H1 (cell line): Measurements from ENCODE around the gene ECI2. TPM values are rescaled to one million over a fixed set of nuclear protein-coding genes. Genes with fewer than 3 reads are reported as not detected.

Experiments used
- CBX5 ChIP-seq: fragments of 300-800, 300-1000 bp; sonication (generic); IDR thresholded peaks from 2 replicates; pipeline ENCODE4 v1.7.1; 2016; ENCODE audit warnings: antibody characterized with exemption, low read length, low read depth
- CBX8 ChIP-seq: fragments of 300-800, 300-1000 bp; sonication (generic); IDR thresholded peaks from 2 replicates; pipeline ENCODE4 v1.7.1; 2016; ENCODE audit warnings: low read depth, low read length, borderline replicate concordance
- CREB1 ChIP-seq: IDR thresholded peaks from 2 replicates; pipeline ENCODE4 v1.6.1; 2012; ENCODE audit warnings: inconsistent platforms
- NANOG ChIP-seq: IDR thresholded peaks from 2 replicates; pipeline ENCODE4 v1.6.1; 2011; ENCODE audit warnings: low read length, low read depth, mild to moderate bottlenecking, inconsistent platforms; ENCODE audit not compliant: insufficient read depth, poor library complexity, severe bottlenecking
- POU5F1 ChIP-seq: IDR thresholded peaks from 2 replicates; pipeline ENCODE4 v1.6.1; 2011; ENCODE audit warnings: low read depth, mild to moderate bottlenecking, low read length, moderate library complexity
- SIRT6 ChIP-seq: IDR thresholded peaks from one replicate; pipeline ENCODE4 v1.7.1; 2012; ENCODE audit warnings: low read length, inconsistent platforms
- TBP ChIP-seq: IDR thresholded peaks from 2 replicates; pipeline ENCODE4 v1.6.1; 2011; ENCODE audit warnings: low read depth, low read length, improper control_type of control experiment
- polyA plus RNA-seq, 7 experiments: library from polyadenylated mRNA; depleted of rRNA in 3 of 7; stranded (reverse) in 5 of 7; unstranded in 2 of 7; fragments of >200 nt in 5 of 7; fragments of 200-250 nt in 2 of 7; gene quantifications; 1 replicate in 5 of 7; 2 replicates in 1 of 7; 4 replicates in 1 of 7; pipeline versions ENCODE4 v1.2.1 to v1.2.3, GENCODE V29; 2011 to 2013; ENCODE audit warnings: missing spikeins in 2 of 7, mixed read lengths in 2 of 7
- total RNA-seq: library from RNA; stranded (reverse); fragmentation: NEBNext Ultra II Directional; extraction: Animal tissue kit (Norgen Biotek cat#: 25700); gene quantifications from 2 replicates; pipeline ENCODE4 v1.2.1, GENCODE V29; 2021
- TF ChIP-seq, protein P1 (sequence below): fragments of 300-600 bp; sonication (generic); IDR thresholded peaks from 2 replicates; pipeline ENCODE4 v1.7.1; 2012; ENCODE audit warnings: low read length, moderate library complexity, mild to moderate bottlenecking, inconsistent platforms; ENCODE audit not compliant: insufficient replicate concordance
- TF ChIP-seq, protein P2 (sequence below): IDR thresholded peaks from 2 replicates; pipeline ENCODE4 v1.6.1; 2012; ENCODE audit warnings: inconsistent platforms

ECI2 gene
- total and polyA plus RNA-seq, 2 of the 8 experiments (the other 6 are each of a cell fraction or from before 2014, with no cell fraction given): 40.4 to 70.8 TPM

DNA sequence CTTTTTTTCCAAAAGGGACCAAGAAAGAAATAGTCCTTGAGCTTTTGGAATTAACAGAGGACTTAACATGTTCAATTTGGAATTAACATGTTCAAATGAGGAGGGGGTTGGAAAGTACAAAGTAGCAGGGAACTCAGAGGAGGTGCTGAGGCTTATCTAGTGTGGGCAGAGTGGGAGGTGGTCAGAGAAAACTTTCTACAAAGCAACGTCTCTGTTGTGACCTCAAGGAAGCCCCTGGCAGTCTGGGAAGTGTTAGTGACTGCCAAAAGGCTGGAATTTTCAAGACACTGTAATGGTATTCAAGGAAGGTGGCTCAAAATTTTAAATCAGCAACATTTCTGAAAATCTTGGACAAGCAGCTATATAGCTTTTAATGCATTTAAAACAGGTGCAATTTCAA, 7.3 kb downstream of the ECI2 start (continued):
- TF ChIP-seq, protein P1, sequence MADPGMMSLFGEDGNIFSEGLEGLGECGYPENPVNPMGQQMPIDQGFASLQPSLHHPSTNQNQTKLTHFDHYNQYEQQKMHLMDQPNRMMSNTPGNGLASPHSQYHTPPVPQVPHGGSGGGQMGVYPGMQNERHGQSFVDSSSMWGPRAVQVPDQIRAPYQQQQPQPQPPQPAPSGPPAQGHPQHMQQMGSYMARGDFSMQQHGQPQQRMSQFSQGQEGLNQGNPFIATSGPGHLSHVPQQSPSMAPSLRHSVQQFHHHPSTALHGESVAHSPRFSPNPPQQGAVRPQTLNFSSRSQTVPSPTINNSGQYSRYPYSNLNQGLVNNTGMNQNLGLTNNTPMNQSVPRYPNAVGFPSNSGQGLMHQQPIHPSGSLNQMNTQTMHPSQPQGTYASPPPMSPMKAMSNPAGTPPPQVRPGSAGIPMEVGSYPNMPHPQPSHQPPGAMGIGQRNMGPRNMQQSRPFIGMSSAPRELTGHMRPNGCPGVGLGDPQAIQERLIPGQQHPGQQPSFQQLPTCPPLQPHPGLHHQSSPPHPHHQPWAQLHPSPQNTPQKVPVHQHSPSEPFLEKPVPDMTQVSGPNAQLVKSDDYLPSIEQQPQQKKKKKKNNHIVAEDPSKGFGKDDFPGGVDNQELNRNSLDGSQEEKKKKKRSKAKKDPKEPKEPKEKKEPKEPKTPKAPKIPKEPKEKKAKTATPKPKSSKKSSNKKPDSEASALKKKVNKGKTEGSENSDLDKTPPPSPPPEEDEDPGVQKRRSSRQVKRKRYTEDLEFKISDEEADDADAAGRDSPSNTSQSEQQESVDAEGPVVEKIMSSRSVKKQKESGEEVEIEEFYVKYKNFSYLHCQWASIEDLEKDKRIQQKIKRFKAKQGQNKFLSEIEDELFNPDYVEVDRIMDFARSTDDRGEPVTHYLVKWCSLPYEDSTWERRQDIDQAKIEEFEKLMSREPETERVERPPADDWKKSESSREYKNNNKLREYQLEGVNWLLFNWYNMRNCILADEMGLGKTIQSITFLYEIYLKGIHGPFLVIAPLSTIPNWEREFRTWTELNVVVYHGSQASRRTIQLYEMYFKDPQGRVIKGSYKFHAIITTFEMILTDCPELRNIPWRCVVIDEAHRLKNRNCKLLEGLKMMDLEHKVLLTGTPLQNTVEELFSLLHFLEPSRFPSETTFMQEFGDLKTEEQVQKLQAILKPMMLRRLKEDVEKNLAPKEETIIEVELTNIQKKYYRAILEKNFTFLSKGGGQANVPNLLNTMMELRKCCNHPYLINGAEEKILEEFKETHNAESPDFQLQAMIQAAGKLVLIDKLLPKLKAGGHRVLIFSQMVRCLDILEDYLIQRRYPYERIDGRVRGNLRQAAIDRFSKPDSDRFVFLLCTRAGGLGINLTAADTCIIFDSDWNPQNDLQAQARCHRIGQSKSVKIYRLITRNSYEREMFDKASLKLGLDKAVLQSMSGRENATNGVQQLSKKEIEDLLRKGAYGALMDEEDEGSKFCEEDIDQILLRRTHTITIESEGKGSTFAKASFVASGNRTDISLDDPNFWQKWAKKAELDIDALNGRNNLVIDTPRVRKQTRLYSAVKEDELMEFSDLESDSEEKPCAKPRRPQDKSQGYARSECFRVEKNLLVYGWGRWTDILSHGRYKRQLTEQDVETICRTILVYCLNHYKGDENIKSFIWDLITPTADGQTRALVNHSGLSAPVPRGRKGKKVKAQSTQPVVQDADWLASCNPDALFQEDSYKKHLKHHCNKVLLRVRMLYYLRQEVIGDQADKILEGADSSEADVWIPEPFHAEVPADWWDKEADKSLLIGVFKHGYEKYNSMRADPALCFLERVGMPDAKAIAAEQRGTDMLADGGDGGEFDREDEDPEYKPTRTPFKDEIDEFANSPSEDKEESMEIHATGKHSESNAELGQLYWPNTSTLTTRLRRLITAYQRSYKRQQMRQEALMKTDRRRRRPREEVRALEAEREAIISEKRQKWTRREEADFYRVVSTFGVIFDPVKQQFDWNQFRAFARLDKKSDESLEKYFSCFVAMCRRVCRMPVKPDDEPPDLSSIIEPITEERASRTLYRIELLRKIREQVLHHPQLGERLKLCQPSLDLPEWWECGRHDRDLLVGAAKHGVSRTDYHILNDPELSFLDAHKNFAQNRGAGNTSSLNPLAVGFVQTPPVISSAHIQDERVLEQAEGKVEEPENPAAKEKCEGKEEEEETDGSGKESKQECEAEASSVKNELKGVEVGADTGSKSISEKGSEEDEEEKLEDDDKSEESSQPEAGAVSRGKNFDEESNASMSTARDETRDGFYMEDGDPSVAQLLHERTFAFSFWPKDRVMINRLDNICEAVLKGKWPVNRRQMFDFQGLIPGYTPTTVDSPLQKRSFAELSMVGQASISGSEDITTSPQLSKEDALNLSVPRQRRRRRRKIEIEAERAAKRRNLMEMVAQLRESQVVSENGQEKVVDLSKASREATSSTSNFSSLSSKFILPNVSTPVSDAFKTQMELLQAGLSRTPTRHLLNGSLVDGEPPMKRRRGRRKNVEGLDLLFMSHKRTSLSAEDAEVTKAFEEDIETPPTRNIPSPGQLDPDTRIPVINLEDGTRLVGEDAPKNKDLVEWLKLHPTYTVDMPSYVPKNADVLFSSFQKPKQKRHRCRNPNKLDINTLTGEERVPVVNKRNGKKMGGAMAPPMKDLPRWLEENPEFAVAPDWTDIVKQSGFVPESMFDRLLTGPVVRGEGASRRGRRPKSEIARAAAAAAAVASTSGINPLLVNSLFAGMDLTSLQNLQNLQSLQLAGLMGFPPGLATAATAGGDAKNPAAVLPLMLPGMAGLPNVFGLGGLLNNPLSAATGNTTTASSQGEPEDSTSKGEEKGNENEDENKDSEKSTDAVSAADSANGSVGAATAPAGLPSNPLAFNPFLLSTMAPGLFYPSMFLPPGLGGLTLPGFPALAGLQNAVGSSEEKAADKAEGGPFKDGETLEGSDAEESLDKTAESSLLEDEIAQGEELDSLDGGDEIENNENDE: no peak
- no peak for TF ChIP-seq POU5F1
- no peak for TF ChIP-seq TBP
- no peak for TF ChIP-seq NANOG
- no peak for TF ChIP-seq CREB1
- no peak for TF ChIP-seq SIRT6
- TF ChIP-seq, protein P2, sequence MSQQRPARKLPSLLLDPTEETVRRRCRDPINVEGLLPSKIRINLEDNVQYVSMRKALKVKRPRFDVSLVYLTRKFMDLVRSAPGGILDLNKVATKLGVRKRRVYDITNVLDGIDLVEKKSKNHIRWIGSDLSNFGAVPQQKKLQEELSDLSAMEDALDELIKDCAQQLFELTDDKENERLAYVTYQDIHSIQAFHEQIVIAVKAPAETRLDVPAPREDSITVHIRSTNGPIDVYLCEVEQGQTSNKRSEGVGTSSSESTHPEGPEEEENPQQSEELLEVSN: no peak
- TF ChIP-seq CBX8: no peak
- no peak for TF ChIP-seq CBX5
- TF ChIP-seq, all 59 proteins: peak for 0
